Adipose tissue (tissue), 3 donors: ENCODE data around the gene PPP1R9A. TPM values are rescaled to one million over a fixed set of nuclear protein-coding genes. Genes with fewer than 3 reads are reported as not detected.

ENCODE experiments used
- H3K27ac ChIP-seq: one replicate; pipeline ENCODE4 v1.5.1; 2013; ENCODE audit warnings: low read depth, low read length
- WGBS, 3 donors: extraction: QIAGEN DNeasy Blood & Tissue Kit; methylation state at CpG; one replicate each; pipeline ENCODE4 v1.1.7; 2013; 5-methylcytosine and 5-hydroxymethylcytosine counted together
- polyA plus RNA-seq, 3 donors: library from polyadenylated mRNA; stranded (reverse); fragments of 200-250 nt; gene quantifications; one replicate each; pipeline ENCODE4 v1.2.3, GENCODE V29; 2013
- donor health status: healthy with polysubstance abuse.
- donor health status: Bipolar disorder and iron deficiency.
- donor health status: healthy.

PPP1R9A gene
- polyA plus RNA-seq, 3 donors = 0.45 to 3.2 (median 0.85) TPM

DNA sequence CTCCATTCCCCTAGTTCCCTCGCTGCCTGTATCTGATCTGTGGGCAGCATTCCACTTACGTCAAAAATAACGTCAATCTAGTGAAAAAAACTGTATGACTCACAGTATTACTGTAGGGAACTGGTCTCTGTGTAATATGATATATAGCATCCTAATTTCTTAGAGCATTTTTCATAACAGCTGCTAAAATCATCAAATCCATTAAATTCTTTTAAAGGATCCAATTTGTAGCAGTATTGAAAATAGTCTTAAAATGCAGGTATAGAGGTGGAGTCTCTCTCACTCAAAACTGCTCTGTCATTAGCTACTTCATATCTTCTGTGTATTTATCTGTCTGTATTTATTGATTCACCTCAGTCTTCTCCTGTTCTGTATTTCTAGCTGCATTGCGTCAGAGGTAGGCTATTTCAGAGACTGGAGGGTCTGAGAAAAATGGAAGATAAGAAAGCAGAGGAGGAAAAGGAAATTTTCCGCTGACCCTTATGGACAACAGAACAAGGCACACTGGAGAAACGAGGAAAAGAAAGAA lies 357.0 kb downstream of the PPP1R9A start:
- H3K27ac ChIP-seq = no peak overlapping the region
- 81 to 94% (median 86%) methylated on average over 6 of the region's 6 CpGs for WGBS, 3 donors

- 92 to 100% (median 95%) methylated on average over 2 of the region's 2 CpGs for WGBS, 3 donors
- H3K27ac ChIP-seq = no peak overlapping the region
Observed at GRCh38 chr7:95265634-95266033, 358.2 kb downstream of the PPP1R9A start.

- no peak overlapping the region for H3K27ac ChIP-seq
- 86 to 91% (median 90%) methylated on average over 2 of the region's 2 CpGs for WGBS, 3 donors
Observed at GRCh38 chr7:95267754-95268153, 360.4 kb downstream of the PPP1R9A start.

- 85 to 93% (median 89%) methylated on average over 5 of the region's 5 CpGs for WGBS, 3 donors
- no peak overlapping the region for H3K27ac ChIP-seq
Observed at GRCh38 chr7:95269640-95270039, 362.2 kb downstream of the PPP1R9A start.

GRCh38 chr7:95276114-95276513 lies 368.7 kb downstream of the PPP1R9A start:
- 89 to 94% (median 90%) methylated on average over 2 of the region's 2 CpGs for WGBS, 3 donors

DNA sequence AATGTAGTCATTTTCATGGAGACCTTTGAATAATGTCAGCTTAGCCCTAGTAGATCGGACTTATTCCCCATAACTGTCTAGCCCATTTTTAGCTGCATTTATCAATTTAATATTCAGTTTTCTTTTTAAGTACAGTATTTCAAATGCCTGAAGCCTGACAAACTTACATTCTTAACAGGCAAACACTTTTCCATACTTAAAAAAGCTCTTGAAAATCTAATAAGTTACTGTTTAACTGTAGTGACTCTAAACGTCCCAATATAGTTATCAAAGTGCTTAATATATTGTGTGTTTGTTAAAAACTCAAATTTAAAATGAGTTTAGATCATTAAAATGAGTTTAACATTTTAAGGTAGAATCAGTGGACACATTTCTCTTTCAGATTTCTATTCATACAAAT lies 372.0 kb downstream of the PPP1R9A start:
- 67 to 77% (median 70%) methylated on average over 2 of the region's 2 CpGs for WGBS, 3 donors
- no peak overlapping the region for H3K27ac ChIP-seq

More at GRCh38 chr7:95276114-95276513, 368.7 kb downstream of the PPP1R9A start:
- no peak overlapping the region for H3K27ac ChIP-seq

GRCh38 chr7:95286096-95286495 lies 378.7 kb downstream of the PPP1R9A start:
- WGBS, 3 donors = 65 to 73% (median 70%) methylated on average over 2 of the region's 2 CpGs
- H3K27ac ChIP-seq = no peak overlapping the region

DNA sequence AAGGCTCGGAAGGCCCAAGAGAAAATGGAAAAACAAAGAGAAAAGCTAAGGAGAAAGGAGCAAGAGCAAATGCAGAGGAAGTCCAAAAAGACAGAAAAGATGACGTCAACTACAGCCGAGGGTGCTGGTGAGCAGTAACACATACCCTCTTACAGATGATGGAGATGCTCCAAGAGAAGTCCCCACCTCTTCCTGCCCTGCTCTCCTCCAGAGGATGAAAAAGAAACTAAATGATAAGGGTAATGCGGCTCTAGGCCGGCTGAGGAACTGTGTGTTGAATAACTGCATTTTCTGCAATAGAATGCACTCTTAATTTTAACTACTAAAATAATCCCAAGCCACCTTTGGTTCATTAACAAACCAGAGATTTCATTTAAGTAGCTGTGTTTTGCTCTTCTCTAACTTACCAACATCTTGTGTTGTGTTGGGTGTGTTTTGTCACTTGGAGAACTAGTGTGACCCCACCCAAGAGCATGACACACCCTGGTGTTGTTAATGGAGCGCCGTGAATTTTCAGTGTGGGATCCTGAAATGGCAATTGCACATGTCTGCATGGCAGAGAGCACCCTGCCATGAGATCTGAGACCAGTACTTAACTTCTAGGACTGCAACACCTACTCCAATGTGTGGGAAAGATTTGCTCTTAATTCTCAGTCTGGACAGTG lies 382.9 kb downstream of the PPP1R9A start:
- WGBS, 3 donors = 90 to 95% (median 95%) methylated on average over 7 of the region's 7 CpGs
- no peak overlapping the region for H3K27ac ChIP-seq

GRCh38 chr7:95295397-95295796 lies 388.0 kb downstream of the PPP1R9A start:
- H3K27ac ChIP-seq = no peak overlapping the region

DNA sequence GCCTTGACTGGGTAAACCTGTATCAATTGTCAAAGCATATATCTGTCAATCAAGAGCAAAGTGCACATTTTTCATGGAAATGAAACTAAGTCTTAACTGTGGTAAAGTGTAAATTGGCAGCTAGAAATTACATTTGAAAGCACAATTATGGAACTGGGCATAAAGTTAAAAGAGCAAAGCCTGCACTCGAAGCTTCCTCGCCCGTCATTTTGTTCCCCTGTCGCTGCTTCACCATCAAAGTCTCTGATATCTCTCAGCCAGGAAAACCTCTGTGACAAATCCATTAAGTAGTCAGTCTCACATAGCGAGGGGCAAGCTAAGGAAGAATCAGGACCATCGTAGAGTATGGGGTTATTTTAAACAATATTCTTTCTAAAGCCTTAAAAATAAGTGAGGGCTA lies 389.1 kb downstream of the PPP1R9A start:
- WGBS, 3 donors = 91 to 97% (median 93%) methylated on average over 6 of the region's 6 CpGs
- no peak overlapping the region for H3K27ac ChIP-seq

DNA sequence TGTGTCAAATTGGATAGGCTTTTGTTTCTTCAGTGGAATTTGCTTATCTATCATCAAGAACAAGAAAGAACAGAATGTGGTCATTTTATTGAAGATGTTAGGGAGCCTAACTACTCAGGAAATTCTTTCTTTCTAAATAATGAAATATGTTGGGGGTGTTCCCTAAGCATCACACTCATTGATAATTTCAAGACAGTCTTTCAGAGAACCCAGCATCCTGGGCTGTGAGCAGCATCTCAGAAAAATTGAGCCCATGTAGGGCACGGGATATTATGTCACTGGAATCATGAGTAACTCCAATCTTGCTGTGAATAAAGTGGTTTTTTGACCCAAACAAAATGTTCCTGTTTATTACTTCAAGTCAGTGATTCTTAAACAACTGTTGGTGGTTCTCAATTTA lies 389.6 kb downstream of the PPP1R9A start:
- no peak overlapping the region for H3K27ac ChIP-seq
- 79 to 96% (median 82%) methylated on average over 1 of the region's 1 CpG for WGBS, 3 donors

DNA sequence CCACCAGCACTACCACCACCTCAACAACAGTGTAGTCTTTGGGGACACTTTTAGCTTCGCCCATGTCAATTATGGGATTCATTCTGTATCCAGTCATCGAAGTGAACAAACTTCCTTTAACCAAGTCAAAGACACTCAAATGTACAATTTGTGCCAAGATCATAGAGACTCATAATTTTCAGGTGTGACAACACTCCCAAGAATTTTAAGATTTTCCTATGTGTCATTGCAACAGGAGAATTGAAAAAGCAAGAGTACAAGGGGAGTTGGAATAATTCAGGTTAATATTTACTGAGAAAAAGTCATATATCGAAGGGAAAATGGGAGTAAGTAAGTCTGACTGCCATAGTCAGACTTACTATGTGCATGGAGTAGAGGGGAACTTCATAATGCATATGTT lies 390.7 kb downstream of the PPP1R9A start:
- no peak overlapping the region for H3K27ac ChIP-seq
- 91 to 94% (median 93%) methylated on average over 3 of the region's 3 CpGs for WGBS, 3 donors

DNA sequence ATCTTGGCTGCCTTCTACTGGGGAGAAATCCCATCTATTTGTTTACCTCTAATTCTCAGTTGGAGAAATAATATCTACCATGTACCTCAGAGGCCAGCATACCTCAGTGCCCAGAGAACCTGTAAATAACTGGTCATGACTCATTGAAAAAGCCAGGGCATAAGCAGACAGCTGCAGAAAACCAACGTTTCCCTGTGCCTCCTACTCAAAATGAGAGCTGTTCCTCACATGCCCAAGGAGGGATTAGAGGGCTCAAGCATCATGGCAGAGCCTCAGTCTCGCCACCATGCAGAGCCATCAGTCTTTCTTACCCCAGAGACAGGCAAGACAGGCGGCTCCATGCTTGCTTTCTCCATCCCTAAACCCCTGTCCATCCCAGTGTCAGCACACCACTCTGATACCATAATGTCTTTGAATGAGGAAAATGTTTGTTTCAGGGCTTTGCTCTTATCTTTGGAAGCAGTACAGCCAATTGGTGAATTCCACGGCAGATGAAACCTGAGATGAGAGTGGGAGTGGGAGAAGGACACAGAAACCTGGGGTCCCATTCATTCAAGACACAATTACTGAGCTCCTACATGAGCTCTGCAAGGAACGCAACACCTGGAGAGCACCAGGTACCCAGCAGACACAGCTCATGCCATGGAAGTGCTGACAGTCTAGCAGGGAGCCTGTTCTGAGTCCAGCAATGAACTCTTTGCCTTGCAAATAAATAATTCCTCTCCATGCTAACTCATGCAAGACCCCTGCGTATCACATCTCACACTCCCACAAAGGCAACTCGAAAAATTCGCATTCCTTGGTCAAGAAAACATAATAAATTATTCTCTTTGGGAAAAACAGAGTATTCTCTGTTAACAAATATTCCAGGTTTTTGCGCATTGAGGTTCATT lies 395.9 kb downstream of the PPP1R9A start:
- 72 to 75% (median 72%) methylated on average over 9 of the region's 9 CpGs for WGBS, 3 donors
- H3K27ac ChIP-seq = no peak overlapping the region

- 75 to 78% (median 76%) methylated on average over 7 of the region's 7 CpGs for WGBS, 3 donors
- no peak overlapping the region for H3K27ac ChIP-seq
Observed at GRCh38 chr7:95304990-95305389, 397.6 kb downstream of the PPP1R9A start.

GRCh38 chr7:95309951-95310350 lies 402.6 kb downstream of the PPP1R9A start:
- no peak overlapping the region for H3K27ac ChIP-seq
- WGBS, 3 donors = 90 to 94% (median 92%) methylated on average over 2 of the region's 2 CpGs

GRCh38 chr7:95311389-95311788 lies 404.0 kb downstream of the PPP1R9A start:
- WGBS, 3 donors = 90 to 98% (median 93%) methylated on average over 2 of the region's 2 CpGs
- H3K27ac ChIP-seq = no peak overlapping the region

- H3K27ac ChIP-seq = no peak overlapping the region
- 91 to 97% (median 96%) methylated on average over 4 of the region's 4 CpGs for WGBS, 3 donors
Observed at GRCh38 chr7:95312561-95312960, 405.2 kb downstream of the PPP1R9A start.

GRCh38 chr7:95316588-95316987 lies 409.2 kb downstream of the PPP1R9A start:
- H3K27ac ChIP-seq = no peak overlapping the region
- 83 to 88% (median 86%) methylated on average over 2 of the region's 2 CpGs for WGBS, 3 donors

- no peak overlapping the region for H3K27ac ChIP-seq
- WGBS, 3 donors = 24 to 50% (median 43%) methylated on average over 2 of the region's 2 CpGs
Observed at GRCh38 chr7:95317546-95317945, 410.2 kb downstream of the PPP1R9A start.
